Body of pancreas (tissue), 4 donors: ENCODE results near the gene SNRNP48. TPM values are rescaled to one million over a fixed set of nuclear protein-coding genes. Genes with fewer than 3 reads are reported as not detected.
A peak's percentile ranks its signal among the peaks of the same experiment; 100 is the strongest.

ENCODE experiments used
- ATAC-seq: fragments of 150-250 bp; one replicate; pipeline ENCODE4 v1.9.1; 2016
- DNase-seq, 4 donors: peaks; one replicate each; pipeline ENCODE4 v3.0.0-alpha.2; 2019
- H3K27ac ChIP-seq, 4 donors: fragments of 200-600 bp; sonication (generic); 1 replicate in 3 of 4; 2 replicates in 1 of 4; pipeline versions ENCODE4 v1.5.1 to v1.6.1; 2016 to 2019; ENCODE audit warnings: mild to moderate bottlenecking in 1 of 4, mixed read lengths in 1 of 4, moderate library complexity in 1 of 4
- H3K27me3 ChIP-seq, 2 donors: fragments of 200-600 bp; sonication (generic); one replicate each; pipeline ENCODE4 v1.6.0; 2016; ENCODE audit warnings: mild to moderate bottlenecking in 1 of 2
- H3K36me3 ChIP-seq, 2 donors: fragments of 200-600 bp; sonication (generic); replicated peaks in 1 of 2; 2 replicates each; pipeline ENCODE4 v1.5.1; 2016; ENCODE audit warnings: low read depth in 2 of 2; ENCODE audit not compliant: insufficient read depth in 1 of 2
- H3K4me1 ChIP-seq: fragments of 200-600 bp; sonication (generic); one replicate; pipeline ENCODE4 v1.6.0; 2016
- H3K4me3 ChIP-seq, 2 donors: fragments of 200-600 bp; sonication (generic); 1 replicate in 1 of 2; 2 replicates in 1 of 2; pipeline ENCODE4 v1.5.1; 2016 to 2019
- H3K9me3 ChIP-seq, 3 donors: fragments of 200-600 bp; sonication (generic); 1 replicate in 2 of 3; 2 replicates in 1 of 3; pipeline ENCODE4 v1.5.1; 2016
- POLR2A ChIP-seq, 3 donors: fragments of 450-650 bp; IDR thresholded peaks; one replicate each; pipeline ENCODE4 v1.6.1; 2016; ENCODE audit warnings: antibody characterized with exemption in 3 of 3, mild to moderate bottlenecking in 2 of 3
- WGBS, 2 donors: methylation state at CpG; one replicate each; pipeline ENCODE4 v1.1.5; 2017; 5-methylcytosine and 5-hydroxymethylcytosine counted together
- intact Hi-C: fragments of 100-400 bp; cut with DNase I; formaldehyde crosslinking; loops from one replicate; pipeline ENCODE4 v1.15.1; 2023
- total RNA-seq, 2 donors: library from RNA; depleted of rRNA; stranded (reverse); fragments of >200 nt; gene quantifications; one replicate each; pipeline ENCODE4 v1.1.0, GENCODE V29; 2016
- TF ChIP-seq, protein P1 (sequence below), 7 experiments: fragments of 450-650 bp in 4 of 7; fragments of 200-600 bp in 3 of 7; sonication (generic) in 3 of 7; IDR thresholded peaks; one replicate each; pipeline ENCODE4 v1.5.1; 2016 to 2019; ENCODE audit warnings: antibody characterized with exemption in 7 of 7

The SNRNP48 gene, protein sequence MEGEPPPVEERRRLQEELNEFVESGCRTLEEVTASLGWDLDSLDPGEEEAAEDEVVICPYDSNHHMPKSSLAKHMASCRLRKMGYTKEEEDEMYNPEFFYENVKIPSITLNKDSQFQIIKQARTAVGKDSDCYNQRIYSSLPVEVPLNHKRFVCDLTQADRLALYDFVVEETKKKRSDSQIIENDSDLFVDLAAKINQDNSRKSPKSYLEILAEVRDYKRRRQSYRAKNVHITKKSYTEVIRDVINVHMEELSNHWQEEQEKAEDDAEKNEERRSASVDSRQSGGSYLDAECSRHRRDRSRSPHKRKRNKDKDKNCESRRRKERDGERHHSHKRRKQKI
- 10 to 100 TPM in 1 of 2 donors, 1 to 10 TPM in 1; 8.6 to 18.7 TPM for total RNA-seq

DNA sequence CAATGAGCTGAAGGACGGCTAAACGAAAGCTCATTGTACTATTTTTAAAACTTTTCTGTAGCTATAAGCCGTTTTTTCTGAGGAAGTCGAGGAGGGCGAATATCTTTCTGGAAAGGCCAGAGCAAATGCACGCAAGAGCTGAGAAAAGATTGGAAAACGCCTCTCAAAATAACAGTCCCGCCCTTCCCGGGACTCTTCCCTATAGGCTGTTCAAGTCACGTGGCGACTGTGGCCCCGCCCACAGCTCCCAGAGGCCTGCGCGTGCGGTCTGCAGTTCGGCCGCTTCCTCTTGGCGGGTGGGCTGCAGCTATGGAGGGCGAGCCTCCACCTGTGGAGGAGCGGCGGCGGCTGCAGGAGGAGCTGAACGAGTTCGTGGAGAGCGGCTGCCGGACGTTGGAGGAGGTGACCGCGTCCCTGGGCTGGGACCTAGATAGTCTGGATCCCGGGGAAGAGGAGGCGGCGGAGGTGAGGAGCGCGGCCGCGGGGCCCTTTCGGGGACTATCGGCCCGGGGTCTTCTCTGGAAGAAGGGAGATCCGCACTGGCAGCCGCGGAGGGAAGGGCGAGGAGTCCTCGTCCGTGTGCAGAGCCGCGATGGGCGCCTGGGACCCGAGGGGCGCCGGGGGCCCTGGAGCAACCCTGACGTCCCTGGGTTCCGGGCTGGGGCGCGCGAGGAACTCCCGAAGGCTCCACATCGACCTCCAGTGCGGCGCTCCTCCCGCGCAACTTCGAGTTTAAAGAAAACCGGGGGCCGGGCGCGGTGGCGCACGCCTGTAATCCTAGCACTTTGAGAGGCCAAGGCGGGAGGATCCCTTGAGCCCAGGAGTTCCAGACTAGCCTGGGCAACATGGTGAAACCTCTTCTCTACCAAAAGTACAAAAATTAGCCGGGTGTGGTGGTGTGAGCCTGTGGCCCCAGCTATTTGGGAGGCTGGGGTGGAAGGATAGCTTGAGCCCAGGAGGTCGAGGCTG is at the start of gene SNRNP48:
TSS of gene SNRNP48 (plus strand) at position 250 of the 969 bp plus-strand sequence. CDS start at position 310, 60 bp downstream.
- WGBS, 2 donors: 0 to 1% methylated on average over 47 to 69 of the region's 72 CpGs
- DNase-seq: peak; percentile 95 to 98 (median 96)
- H3K27ac ChIP-seq: peak within 1 kb of the TSS; percentile 34 to 84 (median 74)
- peak; percentile 31 to 88 (median 85) for TF ChIP-seq POLR2A (IDR thresholded peaks at IDR 0.05)
- TF ChIP-seq, protein P1, sequence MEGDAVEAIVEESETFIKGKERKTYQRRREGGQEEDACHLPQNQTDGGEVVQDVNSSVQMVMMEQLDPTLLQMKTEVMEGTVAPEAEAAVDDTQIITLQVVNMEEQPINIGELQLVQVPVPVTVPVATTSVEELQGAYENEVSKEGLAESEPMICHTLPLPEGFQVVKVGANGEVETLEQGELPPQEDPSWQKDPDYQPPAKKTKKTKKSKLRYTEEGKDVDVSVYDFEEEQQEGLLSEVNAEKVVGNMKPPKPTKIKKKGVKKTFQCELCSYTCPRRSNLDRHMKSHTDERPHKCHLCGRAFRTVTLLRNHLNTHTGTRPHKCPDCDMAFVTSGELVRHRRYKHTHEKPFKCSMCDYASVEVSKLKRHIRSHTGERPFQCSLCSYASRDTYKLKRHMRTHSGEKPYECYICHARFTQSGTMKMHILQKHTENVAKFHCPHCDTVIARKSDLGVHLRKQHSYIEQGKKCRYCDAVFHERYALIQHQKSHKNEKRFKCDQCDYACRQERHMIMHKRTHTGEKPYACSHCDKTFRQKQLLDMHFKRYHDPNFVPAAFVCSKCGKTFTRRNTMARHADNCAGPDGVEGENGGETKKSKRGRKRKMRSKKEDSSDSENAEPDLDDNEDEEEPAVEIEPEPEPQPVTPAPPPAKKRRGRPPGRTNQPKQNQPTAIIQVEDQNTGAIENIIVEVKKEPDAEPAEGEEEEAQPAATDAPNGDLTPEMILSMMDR (IDR thresholded peaks at IDR 0.05): peak in 1 of 7 experiments; percentile 22
- no peaks in the 10 kb centered on the region for H3K27me3 ChIP-seq
- peaks cover 3 to 6% of the 10 kb centered on the region in 2 donors for H3K36me3 ChIP-seq
- peaks cover 35% of the 10 kb centered on the region for H3K4me1 ChIP-seq
- peak; percentile 98 for ATAC-seq
- peak within 1 kb of the TSS; percentile 90 to 97 for H3K4me3 ChIP-seq
- intact Hi-C loops: no loop called here
- no peaks in the 10 kb centered on the region for H3K9me3 ChIP-seq

DNA sequence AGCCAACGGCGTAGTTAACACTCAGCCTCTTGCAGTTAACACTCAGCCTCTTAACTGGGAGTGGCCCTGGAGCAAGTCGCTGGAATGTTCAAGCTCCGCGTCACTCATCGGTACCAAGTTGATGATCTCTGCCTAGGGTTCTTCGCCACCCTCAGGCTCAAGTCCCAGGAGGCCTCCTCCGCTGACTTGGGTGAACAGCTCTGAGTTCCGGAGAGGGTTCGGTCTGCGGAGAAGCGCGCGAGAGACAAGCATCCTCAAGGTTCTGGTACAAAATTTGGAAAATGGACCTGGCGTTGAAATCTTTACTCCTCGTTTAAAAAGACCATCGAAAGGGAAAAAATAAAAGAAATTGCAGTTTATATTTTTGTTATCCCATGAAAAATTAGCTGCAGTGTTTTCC is 49.4 kb upstream of the SNRNP48 start:
- no peak for TF ChIP-seq POLR2A (IDR thresholded peaks at IDR 0.05)
- TF ChIP-seq, protein P1 (IDR thresholded peaks at IDR 0.05): no peak
- Histone ChIP-seq H3K4me1 (peaks cover 19% of the 10 kb centered on the region), H3K36me3 (no peaks in the 10 kb centered on the region), H3K27me3 (no peaks in the 10 kb centered on the region), H3K9me3 (no peaks in the 10 kb centered on the region), H3K27ac (peak overlapping the region; percentile 89 to 99 (median 98)), H3K4me3 (no peak overlapping the region)
- intact Hi-C loops: no loop called here
- no peak for ATAC-seq
- 36 to 58% methylated on average over 17 of the region's 17 CpGs for WGBS, 2 donors
- peak in 2 of 4 donors; percentile 32 to 39 for DNase-seq

DNA sequence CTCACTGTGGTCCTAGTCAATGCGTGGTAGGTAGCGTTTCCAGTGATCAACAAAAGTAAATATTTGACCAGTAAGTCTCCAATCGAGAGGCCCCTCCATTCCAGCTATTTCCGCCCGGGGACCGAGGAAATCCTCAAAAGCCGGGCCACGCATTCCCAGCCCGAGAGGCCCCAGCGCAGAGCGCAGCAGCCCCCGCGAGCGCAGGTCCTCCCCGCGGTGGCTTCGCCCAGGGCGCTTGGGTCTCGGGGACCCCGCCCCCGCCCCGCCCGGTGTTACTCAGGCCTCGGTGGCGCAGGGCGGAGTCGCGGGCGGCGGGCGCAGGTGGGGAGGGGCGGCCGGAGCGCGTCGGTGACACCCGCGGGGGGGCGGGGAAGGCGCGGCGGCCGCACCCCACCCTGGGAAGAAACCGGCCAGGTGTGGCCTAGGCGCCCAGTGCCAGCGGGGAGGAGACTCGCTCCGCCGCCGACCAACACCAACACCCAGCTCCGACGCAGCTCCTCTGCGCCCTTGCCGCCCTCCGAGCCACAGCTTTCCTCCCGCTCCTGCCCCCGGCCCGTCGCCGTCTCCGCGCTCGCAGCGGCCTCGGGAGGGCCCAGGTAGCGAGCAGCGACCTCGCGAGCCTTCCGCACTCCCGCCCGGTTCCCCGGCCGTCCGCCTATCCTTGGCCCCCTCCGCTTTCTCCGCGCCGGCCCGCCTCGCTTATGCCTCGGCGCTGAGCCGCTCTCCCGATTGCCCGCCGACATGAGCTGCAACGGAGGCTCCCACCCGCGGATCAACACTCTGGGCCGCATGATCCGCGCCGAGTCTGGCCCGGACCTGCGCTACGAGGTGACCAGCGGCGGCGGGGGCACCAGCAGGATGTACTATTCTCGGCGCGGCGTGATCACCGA is 48.6 kb upstream of the SNRNP48 start, which contains the start of gene DSP:
TSS of gene DSP (plus strand) at position 497 of the 890 bp plus-strand sequence. CDS start at position 742, 245 bp downstream.
- DNase-seq (peak; percentile 92 to 95 (median 93)), ATAC-seq (peak; percentile 84)
- H3K36me3 ChIP-seq: no peaks in the 10 kb centered on the region
- TF ChIP-seq, protein P1 (IDR thresholded peaks at IDR 0.05): peak in 1 of 7 experiments; percentile 13
- TF ChIP-seq POLR2A (IDR thresholded peaks at IDR 0.05): peak; percentile 99
- intact Hi-C loops: no loop called here
- H3K4me1 ChIP-seq: peaks cover 27% of the 10 kb centered on the region
- H3K27me3 ChIP-seq: no peaks in the 10 kb centered on the region
- H3K9me3 ChIP-seq: no peaks in the 10 kb centered on the region
- peak within 1 kb of the TSS; percentile 89 to 99 (median 98) for H3K27ac ChIP-seq
- WGBS, 2 donors: 1% methylated on average over 26 to 98 of the region's 105 CpGs
- peak within 1 kb of the TSS; percentile 75 to 80 for H3K4me3 ChIP-seq
